HG02798 (cell line): Measurements from ENCODE around the gene SRPK2.
"Not testable (repeated sequence)": the region's sequence is repeated elsewhere in the genome, so short reads cannot be mapped to it uniquely, and the experiment has no call there.

Experiments used
- ATAC-seq: cut with Tn5 transposase; IDR thresholded peaks from one replicate; pipeline ENCODE4 v1.9.1; 2021; ENCODE audit warnings: mild to moderate bottlenecking; ENCODE audit not compliant: unreplicated experiment, poor library complexity

The SRPK2 gene

GRCh38 chr7:105377903-105378302 lies 10.8 kb downstream of the SRPK2 start:
- ATAC-seq = no peak

- ATAC-seq = no peak
Observed at GRCh38 chr7:105376908-105377533, 11.7 kb downstream of the SRPK2 start.

- no peak for ATAC-seq
Observed at GRCh38 chr7:105369944-105370343, 18.8 kb downstream of the SRPK2 start.

- no peak for ATAC-seq
Observed at GRCh38 chr7:105367458-105367857, 21.3 kb downstream of the SRPK2 start.

- no peak for ATAC-seq
Observed at GRCh38 chr7:105365541-105366534, 22.9 kb downstream of the SRPK2 start.

GRCh38 chr7:105364684-105365083 lies 24.0 kb downstream of the SRPK2 start:
- no peak for ATAC-seq

- ATAC-seq = not testable (repeated sequence)
Observed at GRCh38 chr7:105363657-105364056, 25.1 kb downstream of the SRPK2 start.

- not testable (repeated sequence) for ATAC-seq
Observed at GRCh38 chr7:105362685-105363084, 26.0 kb downstream of the SRPK2 start.

GRCh38 chr7:105361995-105362394 lies 26.7 kb downstream of the SRPK2 start:
- not testable (repeated sequence) for ATAC-seq

GRCh38 chr7:105360149-105360548 lies 28.6 kb downstream of the SRPK2 start:
- not testable (repeated sequence) for ATAC-seq

GRCh38 chr7:105355701-105356100 lies 33.0 kb downstream of the SRPK2 start:
- no peak for ATAC-seq

- ATAC-seq = no peak
Observed at GRCh38 chr7:105354383-105354782, 34.3 kb downstream of the SRPK2 start.

GRCh38 chr7:105353752-105354328 lies 34.9 kb downstream of the SRPK2 start:
- ATAC-seq = peak; percentile 45

GRCh38 chr7:105352901-105353668 lies 35.6 kb downstream of the SRPK2 start:
- no peak for ATAC-seq

- ATAC-seq = peak; percentile 91
Observed at GRCh38 chr7:105352018-105352612, 36.6 kb downstream of the SRPK2 start.

- no peak for ATAC-seq
Observed at GRCh38 chr7:105350906-105351305, 37.8 kb downstream of the SRPK2 start.

- ATAC-seq = not testable (repeated sequence)
Observed at GRCh38 chr7:105348177-105348576, 40.5 kb downstream of the SRPK2 start.

- ATAC-seq = no peak
Observed at GRCh38 chr7:105346593-105347322, 42.0 kb downstream of the SRPK2 start.

GRCh38 chr7:105346138-105346537 lies 42.6 kb downstream of the SRPK2 start:
- ATAC-seq = no peak
